ENCODE results near the gene TDRD1. TPM values are rescaled to one million over a fixed set of nuclear protein-coding genes. Genes with fewer than 3 reads are reported as not detected.

The TDRD1 gene
- total and polyA plus RNA-seq, 9 of the 15 experiments (the other 6 are each of a cell fraction or from before 2014, with no cell fraction given): not detected

- Histone ChIP-seq H3K9me1 (ENCODE audit: control insufficient read depth, insufficient read depth, low read length) (no peaks in the 10 kb centered on the region), H3K27ac (ENCODE audit: extremely low read depth, low read depth, low read length) (no peak overlapping the region), H3K9me3 (replicated peaks; ENCODE audit: control insufficient read depth, insufficient read depth, low read depth, low read length) (no peaks in the 10 kb centered on the region), H3K4me1 (replicated peaks in 1 of 2; ENCODE audit: control insufficient read depth in 2 of 2, insufficient read depth in 2 of 2, low read length in 2 of 2) (no peaks in the 10 kb centered on the region), H4K20me1 (replicated peaks; ENCODE audit: control insufficient read depth, insufficient read depth, low read length) (no peaks in the 10 kb centered on the region), H3K36me3 (ENCODE audit: control insufficient read depth, insufficient read depth, low read length) (no peaks in the 10 kb centered on the region), H3K79me2 (ENCODE audit: control insufficient read depth, insufficient read depth, low read length) (no peaks in the 10 kb centered on the region), H3K4me3 (no peak overlapping the region), H3K27me3 (ENCODE audit: control insufficient read depth in 2 of 2, insufficient read depth in 2 of 2, low read length in 2 of 2) (peaks cover 0 to 3% of the 10 kb centered on the region in 2 experiments; a peak in 1 of 5 replicates), H3K4me2 (ENCODE audit: insufficient read depth, low read length) (no peak overlapping the region), H2AFZ (ENCODE audit: low read depth, low read length) (no peak overlapping the region), H3K9ac (ENCODE audit: insufficient read depth in 1 of 2, low read depth in 2 of 2, low read length in 2 of 2) (no peak overlapping the region)
- intact Hi-C loops (cut with micrococcal nuclease): no loop called here
- POLR2A ChIA-PET: no interaction called here
- CTCF ChIA-PET (ENCODE audit: low intra/inter-chr PET ratio): no interaction called here
- WGBS (ENCODE audit: insufficient coverage, low coverage, missing lambda C conversion rate): 0% methylated on average over 6 of the region's 6 CpGs
- DNase-seq (ENCODE audit: extremely low read depth in 1 of 4, low spot score in 3 of 4): no peak
- TF ChIP-seq ZNF134 (CRISPR knock-in tag; conservative IDR thresholded peaks at IDR 0.05): no peak
- no peak for TF ChIP-seq CHD2 (IDR thresholded peaks at IDR 0.05; ENCODE audit: low read depth, low read length)
- TF ChIP-seq IRF2 (CRISPR knock-in tag; IDR thresholded peaks at IDR 0.05): no peak
- TF ChIP-seq RAD21 (CRISPR knock-in tag; conservative IDR thresholded peaks at IDR 0.05 in 1 of 2, IDR thresholded peaks at IDR 0.05 in 1 of 2): no peak
- TF ChIP-seq PCBP2 (IDR thresholded peaks at IDR 0.05; ENCODE audit: low read depth, low read length, poor library complexity, severe bottlenecking): no peak
- TF ChIP-seq, protein P1, sequence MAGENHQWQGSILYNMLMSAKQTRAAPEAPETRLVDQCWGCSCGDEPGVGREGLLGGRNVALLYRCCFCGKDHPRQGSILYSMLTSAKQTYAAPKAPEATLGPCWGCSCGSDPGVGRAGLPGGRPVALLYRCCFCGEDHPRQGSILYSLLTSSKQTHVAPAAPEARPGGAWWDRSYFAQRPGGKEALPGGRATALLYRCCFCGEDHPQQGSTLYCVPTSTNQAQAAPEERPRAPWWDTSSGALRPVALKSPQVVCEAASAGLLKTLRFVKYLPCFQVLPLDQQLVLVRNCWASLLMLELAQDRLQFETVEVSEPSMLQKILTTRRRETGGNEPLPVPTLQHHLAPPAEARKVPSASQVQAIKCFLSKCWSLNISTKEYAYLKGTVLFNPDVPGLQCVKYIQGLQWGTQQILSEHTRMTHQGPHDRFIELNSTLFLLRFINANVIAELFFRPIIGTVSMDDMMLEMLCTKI (IDR thresholded peaks at IDR 0.05; ENCODE audit: partially characterized antibody): no peak
- TF ChIP-seq ELF4 (CRISPR knock-in tag; IDR thresholded peaks at IDR 0.05): no peak
- TF ChIP-seq, protein P2, sequence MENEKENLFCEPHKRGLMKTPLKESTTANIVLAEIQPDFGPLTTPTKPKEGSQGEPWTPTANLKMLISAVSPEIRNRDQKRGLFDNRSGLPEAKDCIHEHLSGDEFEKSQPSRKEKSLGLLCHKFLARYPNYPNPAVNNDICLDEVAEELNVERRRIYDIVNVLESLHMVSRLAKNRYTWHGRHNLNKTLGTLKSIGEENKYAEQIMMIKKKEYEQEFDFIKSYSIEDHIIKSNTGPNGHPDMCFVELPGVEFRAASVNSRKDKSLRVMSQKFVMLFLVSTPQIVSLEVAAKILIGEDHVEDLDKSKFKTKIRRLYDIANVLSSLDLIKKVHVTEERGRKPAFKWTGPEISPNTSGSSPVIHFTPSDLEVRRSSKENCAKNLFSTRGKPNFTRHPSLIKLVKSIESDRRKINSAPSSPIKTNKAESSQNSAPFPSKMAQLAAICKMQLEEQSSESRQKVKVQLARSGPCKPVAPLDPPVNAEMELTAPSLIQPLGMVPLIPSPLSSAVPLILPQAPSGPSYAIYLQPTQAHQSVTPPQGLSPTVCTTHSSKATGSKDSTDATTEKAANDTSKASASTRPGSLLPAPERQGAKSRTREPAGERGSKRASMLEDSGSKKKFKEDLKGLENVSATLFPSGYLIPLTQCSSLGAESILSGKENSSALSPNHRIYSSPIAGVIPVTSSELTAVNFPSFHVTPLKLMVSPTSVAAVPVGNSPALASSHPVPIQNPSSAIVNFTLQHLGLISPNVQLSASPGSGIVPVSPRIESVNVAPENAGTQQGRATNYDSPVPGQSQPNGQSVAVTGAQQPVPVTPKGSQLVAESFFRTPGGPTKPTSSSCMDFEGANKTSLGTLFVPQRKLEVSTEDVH (IDR thresholded peaks at IDR 0.05; ENCODE audit: low read depth, partially characterized antibody): no peak
- no peak for TF ChIP-seq SPI1 (IDR thresholded peaks at IDR 0.05; ENCODE audit: borderline replicate concordance, low read depth, low read length)
- TF ChIP-seq ZSCAN32 (CRISPR knock-in tag; IDR thresholded peaks at IDR 0.05): no peak
- in situ Hi-C loops (cut with MboI): no loop called here
- ATAC-seq: no peak
- no peak for FAIRE-seq
- BruUV-seq (replicated peaks): no TSS peak
These were observed 54.3 kb downstream of the TDRD1 start for GRCh38 chr10:114233482-114233881.
